Measurements from ENCODE around the gene RBP2.

Gene RBP2

DNA sequence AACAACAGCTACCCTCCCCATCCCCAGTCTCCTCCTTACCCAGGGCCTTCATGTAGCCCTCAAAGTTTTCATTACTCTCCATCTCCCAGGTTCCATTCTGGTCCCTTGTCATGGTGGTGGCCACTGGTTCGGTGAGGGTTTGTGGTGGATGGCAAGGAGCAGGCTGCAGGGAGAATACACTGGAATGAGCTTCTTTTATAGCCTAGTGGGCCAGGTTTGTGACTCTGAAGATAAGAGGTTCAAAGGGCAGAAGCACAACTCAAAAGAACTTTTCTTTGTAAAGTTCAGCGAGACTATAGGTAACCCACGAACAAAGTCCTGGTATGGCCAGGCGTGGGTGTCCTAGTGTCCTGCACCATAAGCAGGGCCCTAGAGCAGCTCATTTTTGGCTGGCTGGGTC, at the start of gene RBP2:
Gene RBP2 (minus strand): TSS at position 169 of the 400 bp plus-strand sequence. CDS start 57 bp downstream, at position 112.
- no peak for DNase-seq

DNA sequence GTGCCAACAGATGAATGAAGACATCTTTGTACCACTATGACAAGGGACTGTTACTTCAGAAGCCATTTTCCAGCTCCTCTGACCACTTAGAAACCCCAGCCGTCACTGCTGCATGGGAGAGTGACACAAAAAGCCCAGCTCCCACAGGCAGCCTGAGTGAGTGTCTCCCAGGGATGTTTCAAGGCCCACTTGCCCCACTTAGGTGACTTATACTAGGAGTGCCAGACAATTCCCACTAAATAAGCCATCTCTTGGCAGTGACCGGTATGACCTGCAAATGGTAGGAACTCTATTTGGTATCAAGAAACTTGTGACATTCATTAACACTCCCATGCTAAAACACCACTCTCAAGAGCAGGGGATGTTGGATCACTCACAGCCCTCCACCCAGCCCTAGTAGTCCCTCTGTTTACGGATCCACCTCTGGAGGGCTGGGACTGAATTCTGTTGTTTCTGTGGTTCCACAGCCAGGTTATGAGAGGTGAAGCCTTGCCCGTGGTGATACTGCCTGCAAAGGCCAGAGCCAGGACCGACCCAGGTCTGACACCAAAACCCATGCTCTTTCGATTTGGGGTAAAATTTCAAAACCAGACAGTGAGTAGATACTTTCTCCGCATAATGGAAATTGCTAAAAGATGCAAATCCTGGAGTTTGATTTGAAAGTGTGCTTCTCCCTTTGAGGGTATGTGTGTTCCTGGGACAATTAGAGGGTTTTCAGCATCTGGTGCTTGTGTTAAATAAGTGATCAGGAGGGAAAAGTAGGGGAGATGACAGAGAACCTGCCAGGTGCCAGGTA, 48.7 kb upstream of the RBP2 start:
- no peak for DNase-seq

DNA sequence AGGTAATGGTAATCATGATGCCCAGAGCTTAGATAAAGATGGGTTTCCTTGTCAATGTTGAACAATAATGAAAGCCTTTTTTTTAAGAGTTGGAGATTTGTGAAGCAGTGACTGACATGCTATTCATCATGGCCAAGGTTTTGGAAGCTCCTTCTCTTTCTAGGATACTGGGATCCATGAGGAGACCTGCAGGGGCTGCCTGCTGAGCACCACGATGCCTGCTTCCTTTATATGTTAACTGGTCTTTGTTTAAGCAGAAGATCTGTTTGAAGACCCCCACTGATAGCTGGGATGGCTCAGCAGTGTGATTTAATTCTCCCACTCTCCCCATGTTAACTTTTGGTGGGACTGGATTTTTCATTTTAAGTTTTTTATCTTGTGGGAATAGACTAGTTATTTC, 47.4 kb upstream of the RBP2 start:
- DNase-seq: no peak

DNA sequence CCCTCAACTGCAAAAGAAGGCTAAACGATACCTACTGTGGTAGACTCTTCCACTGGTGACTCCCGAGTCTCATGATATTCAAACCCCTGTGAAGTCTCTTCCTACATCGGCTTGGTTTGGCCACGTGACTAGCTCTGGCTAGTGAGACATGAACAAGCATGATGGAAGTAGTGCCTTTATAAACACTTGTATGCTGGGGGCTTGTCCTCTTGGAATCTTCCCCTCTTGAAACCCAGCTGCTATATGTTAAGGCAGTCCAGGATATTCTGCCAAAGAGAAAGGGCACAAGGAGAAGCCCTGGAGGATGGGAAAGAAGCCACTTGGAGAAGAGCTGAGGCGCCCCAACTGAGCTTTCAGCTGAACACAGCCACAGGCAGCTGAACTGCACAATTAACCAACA, 46.9 kb upstream of the RBP2 start:
- DNase-seq: no peak

DNA sequence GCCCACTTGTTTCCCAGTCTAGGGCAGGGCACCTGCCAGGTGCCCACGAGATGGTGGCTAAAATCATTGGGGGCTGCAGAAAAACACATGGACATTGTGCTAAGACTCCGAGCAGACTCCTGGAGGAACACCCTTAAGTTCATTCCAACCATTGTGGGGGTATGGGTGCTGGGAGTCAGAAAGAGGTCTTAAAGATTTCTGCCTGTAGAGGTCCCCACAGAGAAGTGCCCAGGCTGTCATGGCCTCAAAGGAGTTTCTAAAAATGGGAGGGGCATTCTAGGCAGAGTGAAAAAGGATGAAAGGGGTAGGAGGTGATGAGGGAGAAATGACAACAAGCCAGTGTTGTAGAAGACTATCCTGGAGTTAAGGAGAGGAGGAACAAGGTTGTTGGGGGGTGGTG, 46.1 kb upstream of the RBP2 start:
- DNase-seq: no peak

DNA sequence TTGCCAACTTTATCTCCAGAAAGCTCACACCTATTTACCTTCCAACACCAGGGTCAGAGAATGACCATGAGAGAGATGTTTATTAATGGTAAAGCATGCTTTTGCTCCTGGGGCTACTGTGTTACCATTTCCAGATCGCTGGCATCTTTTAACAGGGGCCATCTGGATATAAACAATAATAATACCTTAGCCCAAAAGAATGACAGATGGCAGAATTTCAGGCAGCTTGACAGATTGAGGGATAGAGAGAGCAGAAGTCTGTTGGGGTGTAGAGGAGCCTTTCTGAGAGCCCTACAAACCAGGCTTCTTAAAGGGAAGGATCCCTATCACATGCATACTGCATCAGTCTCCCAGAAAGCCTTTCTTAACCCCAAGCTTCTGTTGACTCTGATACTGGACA, 45.5 kb upstream of the RBP2 start:
- no peak for DNase-seq

DNA sequence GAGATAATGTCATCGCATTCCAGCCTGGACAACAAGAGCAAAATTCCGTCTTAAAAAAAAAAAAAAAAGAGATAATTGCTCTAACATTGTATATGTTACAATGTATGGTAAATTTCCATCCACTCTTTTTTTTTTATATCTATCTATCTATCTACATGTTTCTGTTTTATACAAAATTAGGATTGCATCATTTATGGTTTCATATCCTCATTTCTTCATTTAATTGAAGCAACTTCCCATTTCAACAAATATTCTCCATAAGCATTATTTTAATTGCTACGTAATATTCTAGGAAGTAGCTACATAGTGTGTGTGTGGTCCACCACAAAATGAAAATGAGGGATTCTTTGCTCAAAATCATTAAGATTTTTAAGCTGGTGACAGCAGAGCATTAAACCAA, 44.8 kb upstream of the RBP2 start:
- DNase-seq: no peak

DNA sequence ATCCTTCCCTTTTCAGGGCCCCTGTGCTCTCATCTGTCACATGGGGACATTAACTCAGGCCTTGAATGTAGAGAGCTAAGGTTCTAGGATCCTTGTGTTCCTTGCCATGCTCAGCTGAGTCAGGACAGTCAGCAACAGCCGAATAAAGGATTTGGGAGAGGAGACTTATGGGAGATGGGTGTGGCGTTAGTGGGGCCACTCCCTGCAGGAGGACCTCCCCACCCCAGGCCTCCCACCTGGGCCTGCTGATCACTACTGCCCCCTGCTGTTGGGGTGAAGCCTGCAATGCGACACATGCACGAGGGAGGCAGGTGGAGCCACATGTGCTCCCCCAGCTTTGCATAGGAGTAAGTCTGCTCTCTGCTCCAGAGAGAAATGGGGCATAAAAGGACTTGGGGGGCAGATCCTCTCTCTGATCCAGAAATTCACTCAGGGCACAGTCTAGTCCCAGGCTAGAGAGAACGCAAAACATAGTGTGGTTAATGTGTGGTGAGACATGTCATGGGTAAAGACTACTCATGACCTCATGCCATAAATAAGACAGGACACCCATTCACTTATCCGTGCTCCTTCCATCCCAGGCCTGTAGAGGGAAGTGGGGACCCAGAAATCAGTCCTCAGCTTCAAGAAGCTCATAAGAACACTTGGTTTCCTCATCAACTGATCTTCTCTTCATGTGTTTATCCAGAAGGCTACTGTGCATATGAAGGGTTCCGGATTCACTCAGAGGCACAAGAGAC, 43.9 kb upstream of the RBP2 start:
- DNase-seq: no peak

DNA sequence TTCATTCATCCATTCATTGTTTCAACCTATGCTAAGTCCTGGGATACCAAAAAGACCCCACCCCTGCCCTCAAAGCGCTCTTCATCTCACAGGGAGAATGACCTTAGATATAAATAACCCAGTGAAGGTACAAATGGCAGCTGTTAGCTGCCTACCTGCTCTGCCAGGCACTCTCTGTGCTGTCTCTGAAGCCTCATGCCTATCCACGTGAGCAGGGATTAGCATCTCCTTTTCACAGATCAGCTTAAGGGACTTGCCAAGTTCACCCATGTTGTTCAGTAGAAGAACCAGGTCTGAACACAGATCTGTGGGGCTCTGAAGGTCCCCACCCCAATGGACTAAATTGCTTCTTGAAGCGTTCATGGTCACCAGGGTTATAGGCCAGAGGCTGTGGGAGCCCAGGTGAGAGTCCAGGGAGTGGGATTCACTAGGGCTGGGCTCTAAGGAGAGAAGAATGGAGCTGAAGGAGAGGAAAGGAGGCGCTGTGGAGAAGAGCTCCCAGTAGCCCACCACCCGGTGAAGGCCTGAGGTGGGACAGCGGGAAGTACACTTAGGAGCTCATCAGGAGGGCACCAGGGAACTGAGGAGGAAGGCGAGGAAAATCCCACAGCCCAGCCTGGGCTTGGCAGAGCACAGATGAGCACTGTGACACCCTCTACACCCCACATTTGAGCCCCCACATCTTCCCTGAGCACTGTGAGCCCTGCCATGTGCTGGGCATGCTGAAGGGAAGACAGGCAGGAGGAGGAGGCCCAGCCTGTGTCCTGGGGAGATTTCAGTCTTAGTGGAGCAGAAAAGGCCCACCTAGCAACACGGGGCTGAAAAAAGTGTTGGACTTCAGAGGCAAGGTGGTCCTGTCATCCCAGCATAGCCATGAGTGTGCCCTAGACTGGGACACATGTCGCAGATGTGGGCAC, 42.9 kb upstream of the RBP2 start:
- DNase-seq: no peak

DNA sequence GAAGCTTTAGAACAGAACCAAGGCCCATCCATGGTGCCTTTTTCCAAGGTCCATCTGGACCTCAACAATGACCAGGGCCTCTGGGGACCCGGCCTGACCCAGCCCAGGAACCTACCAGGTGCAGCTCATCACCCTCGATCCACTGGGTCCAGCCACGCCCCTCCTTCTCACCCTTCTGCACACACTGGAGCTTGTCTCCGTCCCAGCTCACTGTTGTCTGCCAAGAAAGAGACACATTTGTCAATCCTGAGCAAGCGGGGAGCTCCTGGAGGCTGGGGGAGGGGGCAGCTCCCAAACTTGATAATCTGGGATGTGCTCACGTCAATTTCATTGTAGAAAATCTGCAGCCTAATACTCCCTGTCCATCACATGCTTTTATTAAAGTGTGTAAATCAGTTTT, 42.0 kb upstream of the RBP2 start:
- DNase-seq: no peak

DNA sequence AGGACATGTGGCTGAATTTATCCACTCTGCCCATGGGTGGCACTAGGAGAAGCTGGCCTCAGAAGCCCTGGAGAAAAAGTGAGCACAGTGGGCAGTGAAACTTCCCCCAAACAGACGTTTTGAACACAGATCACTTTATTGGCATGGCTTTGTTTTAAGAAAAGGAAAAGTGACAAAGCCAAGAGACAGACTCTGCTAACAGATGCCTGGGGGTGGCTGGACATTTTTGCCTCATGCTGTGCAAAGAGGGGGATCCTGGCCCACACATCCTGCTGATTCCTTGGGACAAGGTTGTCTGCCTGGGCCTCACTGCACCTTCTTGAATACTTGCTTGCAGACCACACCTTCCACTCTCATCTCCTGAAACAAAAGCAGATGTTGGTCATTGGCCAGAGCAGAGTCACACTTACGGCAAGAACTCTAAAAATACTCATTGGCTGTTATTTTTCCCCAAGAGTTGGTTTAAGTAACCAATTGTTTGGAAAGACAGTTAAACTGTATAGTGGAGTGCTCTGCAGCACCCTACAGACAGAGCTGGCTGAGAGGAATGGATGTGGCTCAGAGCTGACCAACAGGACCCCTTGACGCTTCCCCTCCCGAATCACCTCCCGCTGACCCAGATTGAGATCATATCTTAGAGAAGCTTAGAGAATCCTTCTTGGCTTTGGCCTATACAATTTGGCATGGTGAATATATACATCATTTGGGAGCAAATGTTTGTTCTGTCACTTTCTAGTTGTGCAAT, 41.2 kb upstream of the RBP2 start:
- no peak for DNase-seq

DNA sequence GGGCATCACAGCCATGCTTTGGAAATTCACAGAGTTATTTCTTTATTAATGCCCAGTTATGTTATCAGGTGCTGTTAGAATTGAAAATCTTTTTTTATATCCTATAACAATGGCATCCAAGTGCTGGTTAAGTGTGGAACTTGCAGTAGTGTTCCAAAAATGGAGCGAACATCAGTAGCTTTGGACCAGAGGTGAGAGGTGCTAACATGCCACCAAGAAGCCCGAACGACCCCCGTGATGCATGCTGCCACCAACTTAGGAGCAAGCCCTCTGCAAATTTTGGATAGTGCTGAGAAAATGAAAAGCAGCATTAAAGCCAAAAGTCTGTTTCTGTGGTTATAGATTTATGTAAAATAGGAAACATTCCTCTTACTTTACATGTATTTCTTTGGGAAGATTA, 38.4 kb upstream of the RBP2 start:
- no peak for DNase-seq

DNA sequence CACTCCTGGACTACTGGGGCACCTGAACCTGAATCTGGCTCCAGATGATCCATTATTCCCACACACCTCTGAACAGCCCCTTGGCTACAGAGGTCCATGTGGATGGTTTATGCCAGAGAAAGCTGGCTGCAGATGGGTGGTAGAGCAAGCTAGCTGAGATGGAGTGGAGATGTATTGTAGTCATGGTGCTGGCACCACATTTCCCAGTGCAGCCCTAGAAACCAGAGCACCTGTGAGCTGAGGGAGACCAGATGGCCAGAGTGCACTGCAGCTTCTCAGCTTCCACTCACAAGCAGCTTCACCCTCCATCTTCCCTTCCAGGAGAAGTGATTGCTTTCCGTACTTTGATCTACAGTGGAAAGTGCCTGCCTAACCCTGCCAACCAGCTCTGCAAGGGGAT, 33.3 kb upstream of the RBP2 start:
- no peak for DNase-seq

DNA sequence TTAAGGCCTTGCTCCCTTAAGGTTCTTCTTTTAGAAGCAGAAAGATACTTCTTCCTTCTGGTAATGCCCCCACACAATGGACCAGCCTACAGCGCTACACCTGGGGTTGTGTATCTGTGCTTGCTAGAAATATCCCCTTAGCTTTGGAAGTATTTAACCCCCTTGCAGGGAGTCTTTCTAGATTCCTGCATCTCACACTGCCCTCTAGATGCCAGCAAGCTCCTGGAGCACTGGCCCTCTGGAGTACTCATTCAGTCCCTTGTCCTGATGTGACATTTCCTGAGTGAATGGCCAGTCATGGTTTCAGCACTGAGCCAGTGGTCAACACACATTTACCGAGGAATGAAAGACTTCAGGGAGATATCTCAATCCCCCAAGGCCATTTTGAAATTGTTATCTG, 30.4 kb upstream of the RBP2 start:
- no peak for DNase-seq

DNA sequence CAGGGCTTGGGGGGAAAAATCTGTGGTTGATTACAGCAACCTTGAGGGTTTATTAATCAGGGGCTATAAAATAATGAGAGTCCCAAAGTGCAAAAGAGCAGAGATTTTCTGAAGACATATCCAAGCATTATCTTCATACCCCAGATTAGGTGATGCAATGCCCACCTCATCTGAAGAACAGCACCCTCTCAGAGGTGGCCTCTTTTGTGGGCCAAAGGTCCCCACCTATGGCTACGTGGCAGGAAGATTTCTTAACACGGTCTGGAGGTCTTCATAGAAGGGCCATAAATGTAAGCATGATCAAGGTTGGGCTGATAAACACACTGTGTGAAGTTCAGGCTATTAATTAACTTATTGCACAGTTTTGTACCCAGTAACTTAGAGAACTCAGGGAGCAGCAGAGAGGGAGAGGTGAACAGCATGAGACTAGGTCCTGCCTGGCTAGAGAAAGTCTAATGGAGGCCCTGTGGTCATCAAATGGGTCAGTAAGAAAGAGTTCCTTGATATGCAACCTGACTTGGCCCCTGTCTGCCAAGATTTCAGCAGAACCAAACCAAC, 29.6 kb upstream of the RBP2 start:
- no peak for DNase-seq

DNA sequence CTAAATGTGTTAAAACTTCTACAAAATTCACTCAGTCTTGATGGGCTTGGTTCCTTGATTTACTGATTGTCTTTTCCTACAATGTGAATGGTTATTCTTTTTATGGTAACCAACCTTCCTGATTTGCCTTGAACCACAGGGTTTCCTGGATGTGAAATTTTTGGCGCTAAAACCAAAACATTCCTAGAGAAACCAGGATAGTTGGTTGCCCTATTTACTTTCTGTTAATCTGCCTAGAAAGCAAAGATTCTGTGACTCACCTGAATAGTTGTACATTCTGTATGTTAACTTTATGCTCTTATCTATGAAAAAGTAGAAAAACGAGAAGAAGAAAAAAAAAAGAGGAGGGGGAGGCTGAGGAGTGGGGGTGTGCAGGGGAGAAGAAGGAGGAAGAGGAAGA, 23.2 kb upstream of the RBP2 start:
- no peak for DNase-seq

DNA sequence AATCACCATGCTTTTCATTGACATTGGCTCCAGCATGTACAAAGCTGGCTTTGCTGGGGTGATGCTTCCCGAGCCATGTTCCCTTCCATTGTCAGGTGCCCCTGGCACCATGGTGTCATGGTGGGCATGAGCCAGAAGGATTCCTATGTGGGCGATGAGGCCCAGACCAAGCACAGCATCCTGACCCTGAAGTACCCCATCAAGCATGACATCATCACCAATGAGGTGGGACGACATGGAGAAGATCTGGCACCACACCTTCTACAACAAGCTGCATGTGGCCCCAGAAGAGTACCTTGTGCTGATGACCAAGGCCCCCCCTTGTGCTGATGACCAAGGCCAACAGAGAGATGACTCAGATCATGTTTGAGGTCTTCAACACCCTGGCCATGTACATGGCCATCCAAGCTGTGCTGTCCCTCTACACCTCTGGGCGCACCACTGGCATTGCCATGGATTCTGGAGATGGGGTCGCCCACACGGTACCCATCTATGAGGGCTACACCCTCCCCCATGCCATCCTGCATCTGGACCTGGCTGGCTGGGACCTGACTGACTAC, 17.6 kb upstream of the RBP2 start:
- DNase-seq: no peak

DNA sequence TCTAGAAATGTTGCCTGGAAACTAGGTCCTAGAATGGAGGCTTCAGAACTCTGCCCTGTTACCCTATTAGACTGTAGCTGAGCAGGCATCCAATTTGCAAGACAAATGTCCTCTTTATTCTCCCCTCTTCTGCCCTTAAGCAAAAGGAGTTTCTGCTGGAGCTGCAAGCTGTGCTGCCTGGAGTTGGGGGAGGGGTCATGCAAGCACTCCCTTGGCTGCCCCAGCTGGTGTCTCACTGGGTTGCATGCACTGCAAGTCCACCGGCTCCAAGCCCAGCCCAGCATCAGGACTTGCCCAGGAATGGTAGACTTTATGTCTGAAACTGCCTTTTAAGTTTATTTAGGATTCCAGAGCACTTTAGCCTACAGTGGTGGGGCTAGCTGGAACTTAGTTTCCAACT, 15.7 kb upstream of the RBP2 start:
- DNase-seq: no peak

DNA sequence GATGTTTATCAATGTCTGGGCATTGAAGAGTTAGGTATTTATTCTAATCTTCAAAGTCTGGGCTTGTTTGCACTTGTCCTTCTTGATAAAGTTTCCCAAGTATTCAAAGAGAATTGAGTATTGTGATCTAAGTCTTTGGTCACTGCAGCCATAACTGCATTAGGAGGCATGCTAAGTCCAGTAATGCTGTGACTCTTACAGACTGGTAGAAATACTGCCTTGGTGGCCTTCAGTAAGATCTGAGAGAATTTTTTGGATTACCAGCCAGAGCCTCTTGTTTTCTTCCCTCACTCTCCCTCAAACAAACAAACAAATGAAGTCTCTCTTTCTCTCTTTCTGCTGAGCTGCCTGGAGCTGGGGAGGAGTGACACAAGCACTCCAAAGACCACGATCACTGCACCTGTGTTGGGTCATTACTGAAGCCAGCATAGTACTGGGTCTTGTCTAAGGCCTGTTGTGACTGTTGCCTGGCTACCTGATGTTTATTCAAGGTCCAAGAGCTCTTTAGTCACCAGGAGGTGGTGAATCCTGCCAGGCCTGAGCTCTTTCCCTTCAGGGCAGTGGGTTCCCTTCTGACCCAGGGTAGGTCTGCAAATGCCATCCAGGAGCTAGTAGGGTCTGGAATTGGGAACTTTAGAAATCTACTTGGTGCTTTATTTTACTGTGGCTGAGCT, 14.8 kb upstream of the RBP2 start:
- no peak for DNase-seq

DNA sequence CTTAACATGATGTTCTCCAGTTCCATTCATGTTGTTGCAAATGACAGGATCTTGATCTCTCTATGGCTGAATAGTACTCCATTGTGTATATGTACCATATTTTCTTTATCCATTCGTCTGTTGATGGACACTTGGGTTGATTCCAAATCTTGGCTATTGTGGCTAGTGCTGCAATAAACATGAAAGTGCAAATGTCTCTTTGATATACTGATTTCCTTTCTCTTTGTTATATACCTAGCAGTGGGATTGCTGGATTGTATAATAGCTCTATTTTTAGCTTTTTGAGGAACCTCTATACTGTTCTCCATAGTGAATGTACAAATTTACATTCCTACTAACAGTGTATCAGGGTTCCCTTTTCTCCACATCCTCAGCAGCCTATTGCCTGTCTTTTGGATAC, 5.9 kb upstream of the RBP2 start:
- DNase-seq: no peak

DNA sequence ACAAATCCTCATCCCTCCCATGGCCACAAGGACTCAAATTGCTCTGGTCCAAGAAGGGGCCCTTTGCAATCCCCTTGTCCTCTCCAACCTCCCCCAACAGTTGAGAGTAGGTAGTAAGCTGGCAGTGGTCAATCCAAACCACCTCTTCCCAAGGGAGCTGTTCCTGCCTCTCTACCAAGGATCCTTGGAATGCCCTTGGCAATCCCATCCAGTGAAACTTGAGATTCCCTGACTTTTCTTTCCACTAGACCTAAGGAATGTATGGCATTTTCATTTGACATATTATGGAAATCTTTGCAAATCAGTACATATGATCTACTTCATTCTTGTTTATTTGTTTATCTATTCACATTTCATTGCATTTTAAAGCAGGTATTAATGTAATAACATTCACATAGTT, 4.8 kb upstream of the RBP2 start:
- no peak for DNase-seq

DNA sequence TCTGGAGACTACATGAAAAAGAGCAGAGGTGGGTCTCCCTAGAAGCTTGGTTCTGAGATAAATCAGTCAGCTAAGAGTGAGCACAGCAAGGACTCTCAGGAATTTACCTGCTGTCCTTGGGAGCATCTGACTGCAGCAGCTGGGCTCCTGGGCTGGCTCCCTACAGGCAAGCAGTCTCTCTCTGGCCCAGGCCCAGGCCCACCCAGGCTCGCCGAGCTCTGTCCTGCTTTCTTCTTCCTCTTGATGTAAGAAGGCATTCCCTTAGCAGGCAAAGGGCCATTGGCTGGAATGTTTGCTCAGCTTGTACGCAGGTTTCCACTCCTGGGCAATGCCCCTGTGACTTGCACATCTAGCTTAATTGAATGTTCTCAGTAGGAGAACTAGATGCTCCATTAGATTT, 4.3 kb upstream of the RBP2 start:
- no peak for DNase-seq

Data from CD4-positive, alpha-beta T cell treated with Interleukin-12 subunit alpha and Interleukin-12 subunit beta, for 1 hour (primary cell).